A549 treated with GW870086 at 1 μM for 4 hours (cell line): ENCODE measurements around the gene PRKACG. TPM values are rescaled to one million over a fixed set of nuclear protein-coding genes. Genes with fewer than 3 reads are reported as not detected.

Experiments used
- total RNA-seq: library from RNA; stranded (reverse); fragments of 200-300 nt; extraction: Qiagen RNA extraction; gene quantifications from 5 replicates; pipeline ENCODE4 v1.2.3, GENCODE V29; 2022; ENCODE audit warnings: low read depth

The PRKACG gene
- not detected in 5 replicates for total RNA-seq

GRCh38 chr9:69014013-69014412 lies at the start of gene PRKACG:
Gene PRKACG, minus strand, starts transcription at chr9:69014113. Its CDS starts 21 bp downstream, at chr9:69014092.

GRCh38 chr9:69035438-69036308 lies 21.8 kb upstream of the PRKACG start, which contains the start of gene FXN:
Gene FXN, plus strand, starts transcription at chr9:69035752. Its CDS starts 31 bp downstream, at chr9:69035783.

Other genes starting within 250 kb of the PRKACG start
- 23.8 to 27.5 TPM (median 25.6 TPM) in 5 replicates for gene FXN, start 21.6 kb upstream of the PRKACG start, total RNA-seq
- gene TJP2, start 160.2 kb upstream of the PRKACG start, total RNA-seq = 3.6 to 6.5 TPM (median 4.8 TPM) in 5 replicates